Chondrocyte (in vitro differentiated cells): ENCODE measurements around the gene PYGM. TPM values are rescaled to one million over a fixed set of nuclear protein-coding genes. Genes with fewer than 3 reads are reported as not detected.

ENCODE experiments used
- DNase-seq: peaks from one replicate; pipeline ENCODE4 v3.0.0; 2021; ENCODE audit warnings: mixed read lengths, low spot score
- H3K27ac Mint-ChIP-seq: one replicate; pipeline ENCODE4 v1.8.0; 2021; ENCODE audit warnings: mild to moderate bottlenecking, moderate library complexity, mixed read lengths; ENCODE audit not compliant: unreplicated experiment
- H3K27me3 Mint-ChIP-seq: 2 replicates; pipeline ENCODE4 v1.8.0; 2021; ENCODE audit warnings: low read depth, mixed read lengths
- H3K36me3 Mint-ChIP-seq: 2 replicates; pipeline ENCODE4 v1.8.0; 2021; ENCODE audit warnings: low read depth, mixed read lengths
- H3K4me1 Mint-ChIP-seq: 2 replicates; pipeline ENCODE4 v1.8.0; 2021; ENCODE audit warnings: low read depth, mild to moderate bottlenecking, mixed read lengths
- H3K4me3 Mint-ChIP-seq: one replicate; pipeline ENCODE4 v1.8.0; 2021; ENCODE audit warnings: mild to moderate bottlenecking, moderate library complexity, mixed read lengths; ENCODE audit not compliant: unreplicated experiment
- H3K9me3 Mint-ChIP-seq: 2 replicates; pipeline ENCODE4 v1.8.0; 2021; ENCODE audit warnings: low read depth, mixed read lengths
- total RNA-seq: library from RNA; stranded (reverse); gene quantifications from 3 replicates; pipeline ENCODE4 v1.2.1, GENCODE V29; 2021
- TF ChIP-seq, protein P1 (sequence below): fragments of 200-600 bp; sonication (generic); IDR thresholded peaks from 2 replicates; pipeline ENCODE4 v1.5.0; 2021; ENCODE audit warnings: antibody characterized with exemption, mild to moderate bottlenecking, moderate library complexity

Gene PYGM
- total RNA-seq, 1 donor from 2014 or later: 1.6 TPM

DNA sequence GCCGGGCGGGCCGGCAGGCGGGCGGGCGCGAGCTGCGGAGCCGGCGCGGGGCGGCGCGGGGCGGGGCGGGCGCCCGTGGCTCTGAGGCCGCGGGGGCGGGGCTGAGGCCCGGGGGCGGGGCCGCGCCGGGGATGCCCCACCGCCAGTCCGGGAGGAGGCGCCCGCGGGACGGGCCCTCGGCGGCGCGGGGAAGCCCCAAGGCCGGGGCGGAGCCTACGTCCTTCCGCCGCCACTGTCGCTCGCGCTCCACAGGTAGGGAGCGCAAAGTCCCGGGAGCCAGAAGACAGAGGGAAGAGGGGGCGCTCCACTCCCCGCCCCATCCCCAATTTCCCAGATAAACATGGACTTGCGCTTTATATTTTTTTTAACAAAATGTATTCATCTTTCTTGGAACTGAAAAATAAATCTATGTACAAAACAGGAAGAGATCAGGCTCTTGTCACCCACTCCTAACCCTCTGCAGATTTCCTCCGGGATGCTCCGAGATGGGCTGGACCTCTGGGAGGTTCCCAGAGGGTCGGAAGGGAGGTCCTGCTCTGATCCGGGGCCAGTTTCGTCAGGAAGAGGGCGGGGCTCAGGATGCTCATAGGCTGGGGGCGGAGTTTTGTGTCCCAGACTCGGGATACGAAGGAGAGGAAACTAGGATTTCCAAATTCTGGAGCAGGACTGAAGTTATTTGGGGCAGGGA is 43.5 kb upstream of the PYGM start, which contains the start of gene MAP4K2:
Gene MAP4K2 (minus strand): TSS at position 57 of the 688 bp plus-strand sequence. CDS start 65 bp downstream, outside the sequence.
- no peak for DNase-seq
- H3K9me3 Mint-ChIP-seq: no peaks in the 10 kb centered on the region
- H3K36me3 Mint-ChIP-seq: peaks cover 8% of the 10 kb centered on the region
- H3K27me3 Mint-ChIP-seq: no peaks in the 10 kb centered on the region
- peak within 1 kb of the TSS; percentile 93 for H3K4me3 Mint-ChIP-seq
- H3K27ac Mint-ChIP-seq: peak within 1 kb of the TSS; percentile 95
- TF ChIP-seq, protein P1, sequence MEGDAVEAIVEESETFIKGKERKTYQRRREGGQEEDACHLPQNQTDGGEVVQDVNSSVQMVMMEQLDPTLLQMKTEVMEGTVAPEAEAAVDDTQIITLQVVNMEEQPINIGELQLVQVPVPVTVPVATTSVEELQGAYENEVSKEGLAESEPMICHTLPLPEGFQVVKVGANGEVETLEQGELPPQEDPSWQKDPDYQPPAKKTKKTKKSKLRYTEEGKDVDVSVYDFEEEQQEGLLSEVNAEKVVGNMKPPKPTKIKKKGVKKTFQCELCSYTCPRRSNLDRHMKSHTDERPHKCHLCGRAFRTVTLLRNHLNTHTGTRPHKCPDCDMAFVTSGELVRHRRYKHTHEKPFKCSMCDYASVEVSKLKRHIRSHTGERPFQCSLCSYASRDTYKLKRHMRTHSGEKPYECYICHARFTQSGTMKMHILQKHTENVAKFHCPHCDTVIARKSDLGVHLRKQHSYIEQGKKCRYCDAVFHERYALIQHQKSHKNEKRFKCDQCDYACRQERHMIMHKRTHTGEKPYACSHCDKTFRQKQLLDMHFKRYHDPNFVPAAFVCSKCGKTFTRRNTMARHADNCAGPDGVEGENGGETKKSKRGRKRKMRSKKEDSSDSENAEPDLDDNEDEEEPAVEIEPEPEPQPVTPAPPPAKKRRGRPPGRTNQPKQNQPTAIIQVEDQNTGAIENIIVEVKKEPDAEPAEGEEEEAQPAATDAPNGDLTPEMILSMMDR: peak; percentile 72
- H3K4me1 Mint-ChIP-seq: peaks cover 16% of the 10 kb centered on the region

DNA sequence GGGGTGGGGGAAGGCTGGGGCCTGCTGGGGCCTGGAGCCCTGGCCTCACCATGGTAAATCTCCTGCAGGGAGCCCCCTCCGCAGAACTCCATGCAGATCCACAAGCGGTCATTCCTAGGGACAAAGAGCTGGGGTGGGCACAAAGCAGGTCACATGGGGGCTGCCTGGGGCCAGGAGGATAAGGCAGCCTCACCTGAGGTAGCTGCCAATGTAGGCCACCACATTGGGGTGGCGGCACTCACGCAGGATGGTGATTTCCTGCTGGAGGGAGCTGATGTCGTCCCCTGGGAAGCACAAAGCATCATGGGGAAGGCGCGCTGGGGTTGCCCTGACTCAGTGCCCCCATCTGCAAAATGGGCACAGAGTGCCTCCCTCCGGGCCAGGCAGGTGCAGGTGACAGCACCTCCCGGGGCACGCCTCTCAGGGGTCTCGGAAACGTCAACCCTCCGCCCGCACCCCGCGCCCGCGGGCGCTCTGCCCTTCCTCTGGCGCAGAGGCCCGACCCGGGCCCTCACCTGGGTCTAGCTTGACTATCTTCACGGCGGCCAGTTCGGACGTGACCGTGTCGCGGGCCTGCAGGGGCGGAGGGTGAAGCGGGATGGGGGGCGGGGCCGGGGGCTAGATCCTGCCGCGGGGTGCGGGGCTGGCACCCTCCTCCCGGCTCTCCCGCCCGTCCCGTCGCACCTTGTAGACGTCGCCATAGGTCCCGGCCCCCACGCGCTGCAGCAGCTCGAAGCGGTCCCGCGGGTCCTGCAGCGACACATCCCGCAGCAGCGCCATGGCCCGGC is 42.8 kb upstream of the PYGM start:
- peaks cover 8% of the 10 kb centered on the region for H3K36me3 Mint-ChIP-seq
- DNase-seq: no peak
- H3K27ac Mint-ChIP-seq: no peak overlapping the region
- TF ChIP-seq, protein P1: no peak
- H3K27me3 Mint-ChIP-seq: no peaks in the 10 kb centered on the region
- peak overlapping the region; percentile 61 for H3K4me3 Mint-ChIP-seq
- H3K9me3 Mint-ChIP-seq: no peaks in the 10 kb centered on the region
- H3K4me1 Mint-ChIP-seq: peaks cover 13% of the 10 kb centered on the region

DNA sequence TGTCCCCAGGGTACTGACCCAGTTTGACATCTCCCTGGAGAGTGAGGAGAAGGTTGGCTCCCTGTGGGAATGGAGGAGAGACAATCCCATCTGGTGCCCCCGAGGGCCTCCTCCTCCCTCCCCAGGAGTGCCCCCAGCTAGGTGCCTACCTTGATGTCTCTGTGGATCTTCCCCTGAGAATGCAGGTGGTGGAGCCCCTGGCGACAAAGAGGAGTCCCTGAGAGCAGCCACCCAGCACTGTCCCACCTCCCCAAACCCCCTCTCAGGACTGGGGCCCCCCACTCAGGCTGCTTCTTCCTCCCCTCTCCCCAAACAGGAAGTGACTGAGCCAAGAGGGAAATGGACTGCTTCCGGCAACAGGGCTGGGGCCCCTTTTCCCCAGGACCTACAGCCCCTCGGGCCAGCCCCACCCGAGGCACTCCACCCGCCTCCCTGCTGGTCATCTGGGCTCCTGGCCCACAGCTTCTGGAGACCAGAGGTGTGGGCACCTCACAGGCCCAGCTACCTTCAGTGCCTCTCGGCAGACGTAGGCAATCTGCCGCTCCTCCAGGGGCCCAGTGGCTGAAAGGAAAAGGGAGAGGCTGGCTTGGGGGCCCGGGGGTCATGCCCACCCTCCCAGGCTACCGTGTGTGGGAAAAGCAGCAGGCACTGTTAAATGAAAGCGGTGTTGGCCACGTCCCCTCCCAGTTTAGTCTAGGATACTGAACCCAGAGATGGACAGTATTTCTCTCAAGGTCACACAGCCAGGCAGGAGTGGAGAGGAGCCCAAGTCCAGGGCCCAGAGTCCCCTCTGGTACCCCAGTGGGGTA is 42.0 kb upstream of the PYGM start:
- DNase-seq: no peak
- Mint-ChIP-seq H3K27ac (peak overlapping the region; percentile 32), H3K9me3 (no peaks in the 10 kb centered on the region), H3K4me3 (peak overlapping the region; percentile 61), H3K36me3 (peaks cover 8% of the 10 kb centered on the region), H3K4me1 (peaks cover 13% of the 10 kb centered on the region), H3K27me3 (no peaks in the 10 kb centered on the region)
- TF ChIP-seq, protein P1: no peak

DNA sequence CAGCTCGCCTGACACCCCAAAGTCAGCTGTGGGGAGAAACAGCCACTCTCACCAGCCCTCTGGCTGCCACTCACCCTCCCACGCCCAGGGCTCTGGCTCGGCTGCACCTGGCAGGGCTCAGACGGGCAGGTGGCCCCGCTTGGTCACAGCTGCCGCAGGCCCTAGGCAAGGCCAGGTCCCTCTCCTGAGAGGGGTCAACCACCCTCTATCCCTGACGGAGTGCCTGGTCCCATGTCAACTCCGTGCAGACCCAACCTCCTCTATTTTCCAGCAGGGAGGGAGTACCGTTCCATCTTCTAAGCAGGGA is 41.3 kb upstream of the PYGM start:
- H3K9me3 Mint-ChIP-seq: no peaks in the 10 kb centered on the region
- H3K27me3 Mint-ChIP-seq: no peaks in the 10 kb centered on the region
- H3K4me3 Mint-ChIP-seq: no peak overlapping the region
- H3K36me3 Mint-ChIP-seq: peaks cover 6% of the 10 kb centered on the region
- TF ChIP-seq, protein P1: no peak
- H3K4me1 Mint-ChIP-seq: peaks cover 13% of the 10 kb centered on the region
- H3K27ac Mint-ChIP-seq: no peak overlapping the region
- DNase-seq: no peak
